ENCODE data around the gene IRF2BP2. TPM values are rescaled to one million over a fixed set of nuclear protein-coding genes. Genes with fewer than 3 reads are reported as not detected.

Gene IRF2BP2
- total and polyA plus RNA-seq, 2 experiments from 2014 or later = 24.3 to 113 TPM

- H3K4me1 ChIP-seq (ENCODE audit: low read depth) = peaks cover 26% of the 10 kb centered on the region
Observed at GRCh38 chr1:234608025-234608910, 1.7 kb downstream of the IRF2BP2 start.

GRCh38 chr1:234607109-234608024 is 2.6 kb downstream of the IRF2BP2 start:
- H3K27ac ChIP-seq = peak overlapping the region; percentile 98
- peaks cover 27% of the 10 kb centered on the region for H3K36me3 ChIP-seq

More at GRCh38 chr1:234608025-234608910, 1.7 kb downstream of the IRF2BP2 start:
- Histone ChIP-seq H3K27me3 (no peaks in the 10 kb centered on the region), H3K36me3 (peaks cover 27% of the 10 kb centered on the region), H3K9me3 (ENCODE audit: low read depth) (no peaks in the 10 kb centered on the region), H3K4me3 (peak overlapping the region; percentile 95), H3K27ac (peak overlapping the region; percentile 98)
- DNase-seq (ENCODE audit: low read depth in 1 of 2, low spot score in 1 of 2) = peak; percentile 70 to 93
- TF ChIP-seq CTCF (IDR thresholded peaks at IDR 0.05; ENCODE audit: low read depth, low read length) = no peak

GRCh38 chr1:234606784-234607108 is 3.2 kb downstream of the IRF2BP2 start:
- Histone ChIP-seq H3K4me3 (peak overlapping the region; percentile 95), H3K36me3 (peaks cover 27% of the 10 kb centered on the region), H3K4me1 (ENCODE audit: low read depth) (peaks cover 26% of the 10 kb centered on the region), H3K27ac (peak overlapping the region; percentile 98), H3K27me3 (no peaks in the 10 kb centered on the region), H3K9me3 (ENCODE audit: low read depth) (no peaks in the 10 kb centered on the region)
- DNase-seq (ENCODE audit: low read depth in 1 of 2, low spot score in 1 of 2) = no peak
- no peak for TF ChIP-seq CTCF (IDR thresholded peaks at IDR 0.05; ENCODE audit: low read depth, low read length)

More at GRCh38 chr1:234607109-234608024, 2.6 kb downstream of the IRF2BP2 start:
- peaks cover 26% of the 10 kb centered on the region for H3K4me1 ChIP-seq (ENCODE audit: low read depth)
- DNase-seq (ENCODE audit: low read depth in 1 of 2, low spot score in 1 of 2) = peak; percentile 57 to 59
- peak; percentile 23 for TF ChIP-seq CTCF (IDR thresholded peaks at IDR 0.05; ENCODE audit: low read depth, low read length)
- no peaks in the 10 kb centered on the region for H3K9me3 ChIP-seq (ENCODE audit: low read depth)
- no peaks in the 10 kb centered on the region for H3K27me3 ChIP-seq
- H3K4me3 ChIP-seq = peak overlapping the region; percentile 95

- Histone ChIP-seq H3K4me1 (ENCODE audit: low read depth) (peaks cover 26% of the 10 kb centered on the region), H3K4me3 (peak overlapping the region; percentile 95), H3K9me3 (ENCODE audit: low read depth) (no peaks in the 10 kb centered on the region), H3K27ac (peak overlapping the region; percentile 98), H3K36me3 (peaks cover 27% of the 10 kb centered on the region), H3K27me3 (no peaks in the 10 kb centered on the region)
- peak in 1 of 2 donors; percentile 73 for DNase-seq (ENCODE audit: low read depth in 1 of 2, low spot score in 1 of 2)
- TF ChIP-seq CTCF (IDR thresholded peaks at IDR 0.05; ENCODE audit: low read depth, low read length) = no peak
Observed at GRCh38 chr1:234605983-234606783, 3.8 kb downstream of the IRF2BP2 start.
